HG03159 (cell line): ENCODE measurements around the gene MROH7.

ENCODE experiments used
- ATAC-seq: cut with Tn5 transposase; IDR thresholded peaks from one replicate; pipeline ENCODE4 v1.9.1; 2021; ENCODE audit warnings: mild to moderate bottlenecking, moderate library complexity; ENCODE audit not compliant: unreplicated experiment

The MROH7 gene

GRCh38 chr1:54649130-54649898 is 7.7 kb downstream of the MROH7 start:
- ATAC-seq, result no peak

- ATAC-seq, result no peak
Measured at GRCh38 chr1:54649921-54650320, 8.3 kb downstream of the MROH7 start.

- no peak for ATAC-seq
Measured at GRCh38 chr1:54650417-54650816, 8.8 kb downstream of the MROH7 start.

- no peak for ATAC-seq
Measured at GRCh38 chr1:54651608-54652007, 10.0 kb downstream of the MROH7 start.

GRCh38 chr1:54652168-54652567 is 10.6 kb downstream of the MROH7 start:
- ATAC-seq, result no peak

GRCh38 chr1:54653036-54653435 is 11.4 kb downstream of the MROH7 start:
- ATAC-seq, result no peak

- ATAC-seq, result no peak
Measured at GRCh38 chr1:54658164-54658913, 16.8 kb downstream of the MROH7 start.

- no peak for ATAC-seq
Measured at GRCh38 chr1:54663725-54664124, 22.1 kb downstream of the MROH7 start.

- no peak for ATAC-seq
Measured at GRCh38 chr1:54664364-54664763, 22.8 kb downstream of the MROH7 start.

GRCh38 chr1:54665852-54666251 is 24.3 kb downstream of the MROH7 start:
- no peak for ATAC-seq

GRCh38 chr1:54666333-54666732 is 24.7 kb downstream of the MROH7 start:
- no peak for ATAC-seq

- ATAC-seq, result no peak
Measured at GRCh38 chr1:54667797-54668196, 26.2 kb downstream of the MROH7 start.

GRCh38 chr1:54668567-54668966 is 27.0 kb downstream of the MROH7 start:
- no peak for ATAC-seq

- ATAC-seq, result peak; percentile 75
Measured at GRCh38 chr1:54671985-54672608, 30.5 kb downstream of the MROH7 start.

GRCh38 chr1:54678776-54679643 is 37.4 kb downstream of the MROH7 start:
- no peak for ATAC-seq

GRCh38 chr1:54679706-54680105 is 38.1 kb downstream of the MROH7 start:
- no peak for ATAC-seq

- ATAC-seq, result no peak
Measured at GRCh38 chr1:54680387-54680786, 38.8 kb downstream of the MROH7 start.

- no peak for ATAC-seq
Measured at GRCh38 chr1:54681358-54681757, 39.8 kb downstream of the MROH7 start.

GRCh38 chr1:54683453-54683852 is 41.9 kb downstream of the MROH7 start:
- ATAC-seq, result no peak

GRCh38 chr1:54685335-54685905 is 43.8 kb downstream of the MROH7 start:
- ATAC-seq, result no peak

GRCh38 chr1:54686155-54686554 is 44.6 kb downstream of the MROH7 start:
- no peak for ATAC-seq
